K562 (cell line): Measurements from ENCODE around the gene METTL23. TPM values are rescaled to one million over a fixed set of nuclear protein-coding genes. Genes with fewer than 3 reads are reported as not detected.

Source experiments
- BRCA1 ChIP-seq, 2 experiments: fragments of 450-650 bp in 1 of 2; sonication (generic) in 1 of 2; formaldehyde crosslinking in 1 of 2; IDR thresholded peaks; 2 replicates each; pipeline versions ENCODE4 v1.5.0 to v1.6.1; 2017 to 2020; ENCODE audit warnings: mild to moderate bottlenecking in 1 of 2, missing genetic modification reagents in 1 of 2
- ELF4 ChIP-seq: fragments of 450-650 bp; formaldehyde crosslinking; IDR thresholded peaks from 2 replicates; pipeline ENCODE4 v1.4.0; 2022; ENCODE audit warnings: missing genetic modification characterization
- EP400 ChIP-seq: fragments of 450-650 bp; IDR thresholded peaks from 2 replicates; pipeline ENCODE4 v1.6.1; 2017; ENCODE audit warnings: antibody characterized with exemption, mild to moderate bottlenecking, moderate library complexity
- MEF2D ChIP-seq: conservative IDR thresholded peaks from 2 replicates; pipeline ENCODE4 v1.6.1; 2016; ENCODE audit warnings: low read depth, missing genetic modification characterization, missing compliant biosample characterization
- NCOA4 ChIP-seq: fragments of 450-650 bp; IDR thresholded peaks from 2 replicates; pipeline ENCODE4 v1.6.1; 2018; ENCODE audit warnings: mild to moderate bottlenecking; ENCODE audit not compliant: partially characterized antibody
- NR4A1 ChIP-seq, 2 experiments: fragments of 250-450 bp in 1 of 2; fragments of 450-650 bp in 1 of 2; sonication (Bioruptor Pico) in 1 of 2; IDR thresholded peaks; 2 replicates each; pipeline versions ENCODE4 v1.4.0 to v1.6.1; 2016 to 2020; ENCODE audit warnings: mild to moderate bottlenecking in 2 of 2, missing compliant biosample characterization in 1 of 2, missing genetic modification characterization in 1 of 2, moderate library complexity in 1 of 2
- PHTF2 ChIP-seq: fragments of 250-450 bp; sonication (Bioruptor Pico); IDR thresholded peaks from 2 replicates; pipeline ENCODE4 v1.5.0; 2021; ENCODE audit warnings: mild to moderate bottlenecking
- PREB ChIP-seq: sonication (generic); formaldehyde crosslinking; IDR thresholded peaks from 2 replicates; pipeline ENCODE4 v1.8.1; 2023; ENCODE audit warnings: mild to moderate bottlenecking, missing genetic modification reagents
- SMARCA5 ChIP-seq: fragments of 450-650 bp; IDR thresholded peaks from 2 replicates; pipeline ENCODE4 v1.6.1; 2016
- SMARCB1 ChIP-seq: IDR thresholded peaks from 2 replicates; pipeline ENCODE4 v1.6.1; 2011; ENCODE audit warnings: improper control_type of control experiment, low read depth; ENCODE audit not compliant: insufficient read length
- STAT5B ChIP-seq: fragments of 250-450 bp; sonication (Bioruptor Pico); IDR thresholded peaks from 2 replicates; pipeline ENCODE4 v1.8.0; 2021; ENCODE audit warnings: mild to moderate bottlenecking, inconsistent platforms
- USF1 ChIP-seq: sonication (generic); formaldehyde crosslinking; IDR thresholded peaks from 2 replicates; pipeline ENCODE4 v1.9.0; 2022; ENCODE audit warnings: mild to moderate bottlenecking, missing genetic modification reagents
- ZBTB8A ChIP-seq: fragments of 450-650 bp; IDR thresholded peaks from 2 replicates; pipeline ENCODE4 v1.6.1; 2018; ENCODE audit warnings: mild to moderate bottlenecking, moderate library complexity; ENCODE audit not compliant: partially characterized antibody
- ZNF140 ChIP-seq: fragments of 250-450 bp; sonication (Bioruptor Pico); IDR thresholded peaks from 2 replicates; pipeline ENCODE4 v1.8.0; 2021; ENCODE audit warnings: moderate library complexity, mild to moderate bottlenecking, inconsistent platforms
- ZNF24 ChIP-seq: fragments of 450-650 bp; IDR thresholded peaks from 2 replicates; pipeline ENCODE4 v1.6.1; 2016
- ZNF324 ChIP-seq: fragments of 250-450 bp; sonication (Bioruptor Pico); IDR thresholded peaks from 2 replicates; pipeline ENCODE4 v1.4.0; 2020; ENCODE audit warnings: mild to moderate bottlenecking
- ZNF511 ChIP-seq: sonication (generic); formaldehyde crosslinking; IDR thresholded peaks from 2 replicates; pipeline ENCODE4 v1.8.0; 2022; ENCODE audit warnings: mild to moderate bottlenecking, missing genetic modification reagents
- ZNF75A ChIP-seq: fragments of 450-650 bp; formaldehyde crosslinking; IDR thresholded peaks from 2 replicates; pipeline ENCODE4 v1.4.0; 2020; ENCODE audit warnings: mild to moderate bottlenecking
- polyA plus RNA-seq, 8 experiments: library from polyadenylated mRNA; depleted of rRNA in 4 of 8; stranded (reverse) in 5 of 8; unstranded in 3 of 8; fragments of >200 nt; fragmentation: Nextera tagmentation in 2 of 8; fragmentation: Illumina TruSeq in 1 of 8; extraction: Ambion mirVana in 2 of 8; extraction: Trizol in 1 of 8; gene quantifications; 2 replicates each; pipeline versions ENCODE4 v1.2.1 to v1.2.3, GENCODE V29; 2011 to 2014; ENCODE audit warnings: inconsistent platforms in 1 of 8, missing spikeins in 1 of 8
- total RNA-seq, 7 experiments: library from RNA; depleted of rRNA in 6 of 7; stranded (reverse); fragments of >200 nt in 6 of 7; fragmentation: Illumina TruSeq in 2 of 7; extraction: Trizol in 2 of 7; gene quantifications; 2 replicates each; pipeline versions ENCODE4 v1.2.1 to v1.2.3, GENCODE V29; 2011 to 2021; ENCODE audit warnings: low replicate concordance in 1 of 7
- TF ChIP-seq, protein P1 (sequence below): IDR thresholded peaks from 2 replicates; pipeline ENCODE4 v1.6.1; 2012; ENCODE audit warnings: low read depth, low read length, improper control_type of control experiment, borderline replicate concordance
- TF ChIP-seq, protein P2 (sequence below): sonication (generic); formaldehyde crosslinking; IDR thresholded peaks from 2 replicates; pipeline ENCODE4 v1.8.0; 2022; ENCODE audit warnings: mild to moderate bottlenecking, missing genetic modification reagents

METTL23 gene
- total and polyA plus RNA-seq, 9 of the 15 experiments (the other 6 are each of a cell fraction or from before 2014, with no cell fraction given): 29.4 to 67.3 (median 41.6) TPM

GRCh38 chr17:76737082-76737675 is 10.5 kb downstream of the METTL23 start, which contains the start of gene SRSF2 (continued):
- TF ChIP-seq SMARCB1 (no peak), PREB (CRISPR knock-in tag) (peak; percentile 77; the same call in 1 of the 2 replicates), NR4A1 (CRISPR knock-in tag; IDR thresholded peaks at IDR 0.05) (no peak), NR4A1 (tag; IDR thresholded peaks at IDR 0.05) (no peak), ZNF140 (CRISPR knock-in tag) (no peak), SMARCA5 (no peak), ZNF324 (CRISPR knock-in tag) (no peak), ZBTB8A (no peak), ZNF75A (CRISPR knock-in tag) (no peak), EP400 (peak; percentile 95), STAT5B (CRISPR knock-in tag) (no peak), ZNF24 (peak; percentile 66; the same call in 1 of the 2 replicates), BRCA1 (IDR thresholded peaks at IDR 0.05) (no peak), BRCA1 (CRISPR knock-in tag; IDR thresholded peaks at IDR 0.05) (no peak), PHTF2 (no peak), NCOA4 (no peak), ELF4 (no peak), USF1 (CRISPR knock-in tag) (no peak; the same call in 1 of the 2 replicates), ZNF511 (CRISPR knock-in tag) (peak; percentile 73), MEF2D (tag) (0 out of 2 replicates have a peak, but pooled peaks have one; percentile 24)
- TF ChIP-seq, protein P1, sequence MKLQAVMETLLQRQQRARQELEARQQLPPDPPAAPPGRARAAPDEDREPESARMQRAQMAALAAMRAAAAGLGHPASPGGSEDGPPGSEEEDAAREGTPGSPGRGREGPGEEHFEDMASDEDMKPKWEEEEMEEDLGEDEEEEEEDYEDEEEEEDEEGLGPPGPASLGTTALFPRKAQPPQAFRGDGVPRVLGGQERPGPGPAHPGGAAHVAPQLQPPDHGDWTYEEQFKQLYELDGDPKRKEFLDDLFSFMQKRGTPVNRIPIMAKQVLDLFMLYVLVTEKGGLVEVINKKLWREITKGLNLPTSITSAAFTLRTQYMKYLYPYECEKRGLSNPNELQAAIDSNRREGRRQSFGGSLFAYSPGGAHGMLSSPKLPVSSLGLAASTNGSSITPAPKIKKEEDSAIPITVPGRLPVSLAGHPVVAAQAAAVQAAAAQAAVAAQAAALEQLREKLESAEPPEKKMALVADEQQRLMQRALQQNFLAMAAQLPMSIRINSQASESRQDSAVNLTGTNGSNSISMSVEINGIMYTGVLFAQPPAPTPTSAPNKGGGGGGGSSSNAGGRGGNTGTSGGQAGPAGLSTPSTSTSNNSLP: no peak
- TF ChIP-seq, protein P2, sequence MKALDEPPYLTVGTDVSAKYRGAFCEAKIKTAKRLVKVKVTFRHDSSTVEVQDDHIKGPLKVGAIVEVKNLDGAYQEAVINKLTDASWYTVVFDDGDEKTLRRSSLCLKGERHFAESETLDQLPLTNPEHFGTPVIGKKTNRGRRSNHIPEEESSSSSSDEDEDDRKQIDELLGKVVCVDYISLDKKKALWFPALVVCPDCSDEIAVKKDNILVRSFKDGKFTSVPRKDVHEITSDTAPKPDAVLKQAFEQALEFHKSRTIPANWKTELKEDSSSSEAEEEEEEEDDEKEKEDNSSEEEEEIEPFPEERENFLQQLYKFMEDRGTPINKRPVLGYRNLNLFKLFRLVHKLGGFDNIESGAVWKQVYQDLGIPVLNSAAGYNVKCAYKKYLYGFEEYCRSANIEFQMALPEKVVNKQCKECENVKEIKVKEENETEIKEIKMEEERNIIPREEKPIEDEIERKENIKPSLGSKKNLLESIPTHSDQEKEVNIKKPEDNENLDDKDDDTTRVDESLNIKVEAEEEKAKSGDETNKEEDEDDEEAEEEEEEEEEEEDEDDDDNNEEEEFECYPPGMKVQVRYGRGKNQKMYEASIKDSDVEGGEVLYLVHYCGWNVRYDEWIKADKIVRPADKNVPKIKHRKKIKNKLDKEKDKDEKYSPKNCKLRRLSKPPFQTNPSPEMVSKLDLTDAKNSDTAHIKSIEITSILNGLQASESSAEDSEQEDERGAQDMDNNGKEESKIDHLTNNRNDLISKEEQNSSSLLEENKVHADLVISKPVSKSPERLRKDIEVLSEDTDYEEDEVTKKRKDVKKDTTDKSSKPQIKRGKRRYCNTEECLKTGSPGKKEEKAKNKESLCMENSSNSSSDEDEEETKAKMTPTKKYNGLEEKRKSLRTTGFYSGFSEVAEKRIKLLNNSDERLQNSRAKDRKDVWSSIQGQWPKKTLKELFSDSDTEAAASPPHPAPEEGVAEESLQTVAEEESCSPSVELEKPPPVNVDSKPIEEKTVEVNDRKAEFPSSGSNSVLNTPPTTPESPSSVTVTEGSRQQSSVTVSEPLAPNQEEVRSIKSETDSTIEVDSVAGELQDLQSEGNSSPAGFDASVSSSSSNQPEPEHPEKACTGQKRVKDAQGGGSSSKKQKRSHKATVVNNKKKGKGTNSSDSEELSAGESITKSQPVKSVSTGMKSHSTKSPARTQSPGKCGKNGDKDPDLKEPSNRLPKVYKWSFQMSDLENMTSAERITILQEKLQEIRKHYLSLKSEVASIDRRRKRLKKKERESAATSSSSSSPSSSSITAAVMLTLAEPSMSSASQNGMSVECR (CRISPR knock-in tag): peak; percentile 48
